T-helper 2 cell treated with Interferon-gamma antibody and Interleukin-4, amounts not matched to agents 100 ng/mL and 5 ng/mL, for 36 hours (primary cell): ENCODE data around the gene NME1. TPM values are rescaled to one million over a fixed set of nuclear protein-coding genes. Genes with fewer than 3 reads are reported as not detected.
"Not testable (repeated sequence)": the region's sequence is repeated elsewhere in the genome, so short reads cannot be mapped to it uniquely, and the experiment has no call there.

ENCODE experiments used
- intact Hi-C: fragments of 100-400 bp; cut with micrococcal nuclease; formaldehyde crosslinking; loops from one replicate; pipeline ENCODE4 v1.15.1; 2023
- total RNA-seq: library from RNA; stranded (reverse); gene quantifications from 2 replicates; pipeline ENCODE4 v1.2.3, GENCODE V29; 2022

The NME1 gene
- total RNA-seq, 1 donor from 2014 or later, result 197 TPM

DNA sequence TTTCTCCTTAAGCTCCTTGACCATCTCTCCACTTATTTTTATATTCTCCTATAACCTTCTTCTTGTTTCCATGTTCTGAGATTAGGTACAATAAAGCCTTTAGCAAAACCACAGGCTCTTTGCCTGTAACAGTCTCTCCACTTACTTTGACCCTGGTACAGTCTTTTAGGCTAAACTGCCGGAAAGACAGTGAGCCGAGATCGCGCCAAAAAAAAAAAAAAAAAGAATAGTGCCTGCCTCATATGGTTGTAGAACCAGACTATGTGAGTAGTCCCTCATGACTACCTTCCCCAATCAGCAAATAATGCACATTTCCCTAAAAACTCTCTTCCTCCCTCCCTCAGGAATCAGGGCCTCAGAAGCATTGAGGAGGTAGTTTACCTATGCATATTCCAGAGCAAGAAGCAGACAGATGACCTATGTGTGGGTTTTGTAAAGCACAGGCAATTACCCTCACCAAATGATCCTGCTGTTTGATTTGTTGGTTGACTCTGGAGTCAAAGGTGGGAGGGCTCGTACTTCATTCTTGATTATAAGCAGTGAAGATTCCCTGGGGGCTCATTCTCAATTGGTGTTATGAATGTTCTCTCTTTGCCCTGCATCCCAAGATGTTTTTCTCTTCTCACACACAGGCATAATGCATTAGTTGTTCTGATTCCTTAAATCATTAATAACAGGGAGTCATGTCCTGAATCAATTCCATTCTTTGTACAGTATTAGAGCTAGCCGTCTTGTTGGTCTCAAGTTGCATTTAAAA is 8.9 kb upstream of the NME1 start:
- intact Hi-C loops, result no loop called here

DNA sequence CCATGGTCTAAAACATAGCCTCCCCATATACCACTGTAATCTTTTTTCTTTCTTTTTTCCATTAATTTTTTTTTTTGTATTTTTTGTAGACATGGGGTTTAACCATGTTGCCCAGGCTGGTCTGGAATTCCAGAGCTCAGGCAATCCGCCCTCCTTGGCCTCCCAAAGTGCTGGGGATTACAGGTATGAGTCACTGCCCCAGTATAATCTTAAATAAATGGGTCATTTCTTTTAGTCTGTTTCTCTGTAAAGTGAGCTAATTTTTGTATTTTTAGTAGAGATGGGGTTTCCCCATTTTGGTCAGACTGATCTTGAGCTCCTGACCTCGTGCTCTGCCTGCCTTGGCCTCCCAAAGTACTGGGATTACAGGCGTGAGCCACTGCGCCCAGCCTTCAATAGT is 5.7 kb upstream of the NME1 start:
- intact Hi-C loops, result no loop called here

DNA sequence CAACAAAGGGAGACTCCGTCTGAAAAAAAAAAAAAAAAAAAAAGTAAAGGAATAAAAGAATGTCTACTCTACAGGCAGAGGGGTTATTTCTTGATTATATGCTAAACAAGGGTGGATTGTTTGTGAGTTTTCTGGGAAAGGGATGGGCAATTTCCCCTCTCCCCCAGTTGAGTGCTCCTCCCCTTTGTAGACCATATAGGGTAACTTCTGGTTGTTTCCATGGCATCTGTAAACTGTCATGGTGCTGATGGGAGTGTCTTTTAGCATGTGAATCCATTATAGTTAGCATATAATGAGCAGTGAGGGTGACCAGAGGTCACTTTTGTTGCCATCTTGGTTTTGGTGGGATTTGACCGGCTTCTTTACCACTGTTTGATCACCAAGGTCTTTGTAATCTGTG is 4.2 kb upstream of the NME1 start:
- intact Hi-C loops, result no loop called here

DNA sequence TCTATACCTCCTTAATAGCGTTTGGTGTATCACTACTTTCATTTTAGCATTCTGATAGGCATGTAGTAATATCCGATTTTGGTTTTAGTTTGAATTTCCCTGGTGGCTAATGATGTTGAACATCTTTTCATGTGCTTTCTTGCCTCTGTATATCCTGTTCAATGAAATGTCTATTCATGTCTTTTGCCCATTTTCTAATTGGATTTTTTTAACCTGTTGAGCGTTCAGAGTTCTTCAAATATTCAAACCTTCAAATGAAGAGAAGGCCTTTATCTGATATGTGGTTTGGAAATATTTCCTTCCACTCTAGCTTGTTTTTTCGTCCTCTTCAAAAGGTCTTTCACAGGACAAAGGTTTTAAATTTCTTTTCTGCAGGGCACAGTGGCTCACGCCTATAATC is 2.4 kb upstream of the NME1 start:
- intact Hi-C loops, result loop anchor here (5.0 to 10.0 kb wide), 3 partner anchors 116 to 369 kb away; partner anchors contain the start of gene TOB1

DNA sequence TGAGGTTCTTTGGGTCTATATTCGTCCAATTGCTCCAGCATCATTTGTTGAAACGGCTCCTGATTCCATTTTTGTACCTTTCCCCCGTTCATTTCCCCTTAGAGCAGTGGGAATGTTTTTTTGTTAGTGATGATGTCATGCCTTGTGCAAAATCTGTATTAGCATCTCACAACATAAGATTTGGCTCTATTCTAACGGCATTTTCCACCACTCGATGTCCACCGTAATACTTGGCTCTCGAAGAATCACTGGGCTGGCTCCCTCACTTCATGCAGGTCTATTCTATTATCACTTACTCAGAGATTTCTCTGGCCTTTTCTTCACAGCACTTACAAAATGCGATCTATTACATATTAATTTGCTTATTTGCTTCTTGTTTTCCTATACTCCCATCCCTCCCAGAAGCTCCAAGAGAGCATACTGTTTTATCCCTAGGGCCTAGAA is 571 bp upstream of the NME1 start:
- intact Hi-C loops, result loop anchor here (1.0 to 10.0 kb wide), 8 partner anchors 14 to 445 kb away; partner anchors contain the start of genes ANKRD40, MBTD1, NME2 and TOB1

DNA sequence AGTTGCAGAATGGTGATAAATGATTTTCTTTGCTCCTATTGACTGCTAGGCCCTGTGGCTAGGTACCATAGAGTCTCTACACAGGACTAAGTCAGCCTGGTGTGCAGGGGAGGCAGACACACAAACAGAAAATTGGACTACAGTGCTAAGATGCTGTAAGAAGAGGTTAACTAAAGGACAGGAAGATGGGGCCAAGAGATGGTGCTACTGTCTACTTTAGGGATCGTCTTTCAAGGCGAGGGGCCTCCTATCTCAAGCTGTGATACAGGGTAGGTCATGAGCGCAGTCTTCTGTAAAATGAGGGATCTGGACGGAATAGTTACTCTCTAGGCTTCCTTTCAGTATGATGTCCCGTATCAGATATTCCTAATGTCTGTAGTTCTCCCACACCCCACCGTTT is 817 bp downstream of the NME1 start:
- intact Hi-C loops, result loop anchor here (5.0 to 10.0 kb wide), 3 partner anchors 119 to 372 kb away; partner anchors contain the start of gene TOB1

DNA sequence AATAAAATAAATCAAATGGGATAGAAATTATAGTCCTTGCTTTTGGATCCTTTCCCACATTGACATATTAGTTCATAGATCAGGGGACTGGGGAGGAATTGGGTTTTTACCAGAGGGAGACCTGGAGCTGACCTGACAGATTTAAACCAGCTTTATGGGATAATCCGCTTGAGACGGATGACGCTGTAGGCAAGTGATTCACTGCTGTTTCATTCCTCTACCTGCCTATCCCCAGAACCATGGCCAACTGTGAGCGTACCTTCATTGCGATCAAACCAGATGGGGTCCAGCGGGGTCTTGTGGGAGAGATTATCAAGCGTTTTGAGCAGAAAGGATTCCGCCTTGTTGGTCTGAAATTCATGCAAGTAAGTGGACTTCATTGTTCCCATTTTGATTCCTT is 2.1 kb downstream of the NME1 start:
- intact Hi-C loops, result loop anchor here (10.0 kb wide), 2 partner anchors 121 to 291 kb away; partner anchors contain the start of gene TOB1

DNA sequence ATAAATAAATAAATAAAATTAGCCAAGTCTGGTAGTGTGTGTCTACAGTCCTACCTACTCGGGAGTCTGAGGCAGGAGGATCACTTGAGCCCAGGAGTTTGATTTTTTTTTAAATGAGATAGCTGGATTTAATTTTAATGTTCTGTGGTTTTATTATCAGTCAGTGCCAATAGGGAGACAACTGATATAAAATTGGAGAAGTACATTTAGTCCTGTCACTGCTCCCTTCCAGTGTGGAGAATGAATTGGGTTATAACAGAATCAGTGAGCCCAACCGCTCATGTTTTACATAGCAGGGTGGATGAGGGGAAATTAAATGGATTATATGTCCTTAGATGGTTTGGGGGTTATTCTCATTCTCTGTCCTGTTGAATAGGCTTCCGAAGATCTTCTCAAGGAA is 6.2 kb downstream of the NME1 start:
- intact Hi-C loops, result loop anchor here (10.0 kb wide), 2 partner anchors 125 to 295 kb away; partner anchors contain the start of gene TOB1

DNA sequence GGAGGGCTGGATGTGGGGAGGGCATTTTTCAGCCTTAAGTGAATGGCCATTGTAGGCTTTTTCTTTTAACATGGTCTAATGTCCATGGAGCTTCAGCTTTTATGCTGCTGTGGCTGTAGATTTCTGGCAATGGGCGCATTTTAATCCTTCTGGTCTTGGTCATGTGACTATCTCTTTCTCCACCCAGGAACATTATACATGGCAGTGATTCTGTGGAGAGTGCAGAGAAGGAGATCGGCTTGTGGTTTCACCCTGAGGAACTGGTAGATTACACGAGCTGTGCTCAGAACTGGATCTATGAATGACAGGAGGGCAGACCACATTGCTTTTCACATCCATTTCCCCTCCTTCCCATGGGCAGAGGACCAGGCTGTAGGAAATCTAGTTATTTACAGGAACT is 8.2 kb downstream of the NME1 start:
- intact Hi-C loops, result no loop called here

DNA sequence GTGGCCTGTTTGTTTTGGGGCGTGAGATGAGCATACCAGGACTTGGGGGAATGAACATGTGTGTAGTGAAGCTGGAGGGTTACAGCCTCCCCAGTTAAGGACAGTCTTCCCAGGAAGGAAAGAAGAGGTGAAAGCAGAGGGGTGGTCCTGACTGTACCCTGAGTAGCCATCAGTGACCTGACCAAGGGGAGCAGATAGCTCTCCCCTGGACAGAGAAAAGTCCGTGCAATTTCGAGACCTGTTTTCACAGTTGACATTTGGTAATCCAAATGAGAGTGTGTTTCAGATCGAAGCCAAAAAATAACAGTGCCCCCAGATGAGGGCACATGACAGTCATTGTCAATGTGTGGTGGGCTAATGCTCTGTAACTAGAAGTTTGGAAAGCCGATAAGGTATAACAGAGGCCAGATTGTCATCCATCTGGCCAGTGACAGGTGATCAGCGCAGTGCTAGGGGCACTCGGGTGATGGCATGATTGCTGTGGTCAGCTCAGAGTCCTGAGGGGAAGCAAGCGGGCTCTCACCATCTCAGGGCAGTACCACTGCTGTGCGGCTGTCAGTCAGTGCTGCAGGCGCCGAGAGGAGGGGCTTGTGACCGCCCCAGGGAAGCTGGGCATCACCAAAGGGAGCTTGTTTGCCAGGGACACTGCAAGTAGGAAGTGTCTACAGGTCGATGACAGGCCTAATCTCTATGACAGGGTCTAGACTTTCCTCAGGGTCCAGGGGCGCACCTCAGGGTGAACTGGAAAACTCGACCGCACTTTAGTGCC is 11.7 kb downstream of the NME1 start:
- intact Hi-C loops, result no loop called here

DNA sequence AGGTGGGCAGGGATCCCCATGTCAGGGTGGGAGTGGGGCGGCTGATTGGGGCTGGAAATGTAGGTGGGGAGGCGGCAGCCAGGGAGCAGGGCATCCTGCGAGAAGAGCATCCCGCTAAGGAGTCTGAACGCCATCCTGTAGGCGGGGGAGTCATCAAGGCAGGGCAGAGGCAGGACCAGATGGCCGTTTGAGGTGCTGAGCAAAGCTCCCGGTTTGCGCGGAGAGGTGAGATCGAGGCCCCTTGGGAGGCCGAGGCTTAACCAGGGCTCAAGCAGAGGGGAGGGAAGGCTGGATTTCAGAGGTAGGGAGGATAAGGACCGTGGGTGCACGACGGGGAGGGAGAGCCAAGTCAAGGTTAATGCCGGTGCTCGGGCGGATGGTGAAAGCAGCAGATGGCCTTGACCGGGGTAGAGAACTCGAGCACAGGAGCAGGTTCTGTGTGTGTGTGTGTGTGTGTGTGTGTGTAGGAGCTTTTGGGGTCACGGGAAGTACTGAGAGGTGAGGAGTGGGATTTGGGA is 12.4 kb downstream of the NME1 start:
- intact Hi-C loops, result loop anchor here (1.0 kb wide), 3 partner anchors 12 to 95 kb away; partner anchors contain the start of genes MBTD1, NME1 and UTP18

DNA sequence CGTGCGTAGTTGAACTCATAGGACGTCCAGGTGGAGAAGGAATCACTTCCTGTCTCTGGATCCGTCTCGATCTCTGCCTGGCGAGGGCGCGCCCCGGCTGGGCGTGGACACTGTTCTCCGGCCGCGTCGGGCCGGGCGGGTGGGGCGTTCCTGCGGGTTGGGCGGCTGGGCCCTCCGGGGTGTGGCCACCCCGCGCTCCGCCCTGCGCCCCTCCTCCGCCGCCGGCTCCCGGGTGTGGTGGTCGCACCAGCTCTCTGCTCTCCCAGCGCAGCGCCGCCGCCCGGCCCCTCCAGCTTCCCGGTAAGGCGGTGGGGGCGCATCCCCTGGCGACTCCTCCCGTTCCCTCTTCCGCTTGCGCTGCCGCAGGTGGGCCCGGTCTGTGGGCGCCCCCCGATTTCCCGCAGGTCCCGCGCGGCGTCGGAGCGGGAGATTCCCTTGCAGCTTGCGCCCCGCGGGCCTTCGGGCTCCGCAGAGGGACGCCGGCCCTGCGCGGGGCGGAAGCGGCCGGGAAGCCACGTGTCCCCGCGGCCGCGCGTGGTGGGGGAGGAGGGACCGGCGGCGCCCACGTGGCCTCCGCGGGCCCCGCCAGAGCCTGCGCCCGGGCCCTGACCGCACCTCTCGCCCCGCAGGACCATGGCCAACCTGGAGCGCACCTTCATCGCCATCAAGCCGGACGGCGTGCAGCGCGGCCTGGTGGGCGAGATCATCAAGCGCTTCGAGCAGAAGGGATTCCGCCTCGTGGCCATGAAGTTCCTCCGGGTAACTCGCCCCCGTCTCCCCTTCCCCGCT is 13.0 kb downstream of the NME1 start, which contains the start of gene NME2:
Gene NME2, plus strand, starts transcription at position 214 of the 789 bp plus-strand sequence. Its CDS starts 420 bp downstream, at position 634.
- intact Hi-C loops, result loop anchor here (1.0 kb wide), 3 partner anchors 13 to 94 kb away; partner anchors contain the start of genes MBTD1, NME1 and UTP18

DNA sequence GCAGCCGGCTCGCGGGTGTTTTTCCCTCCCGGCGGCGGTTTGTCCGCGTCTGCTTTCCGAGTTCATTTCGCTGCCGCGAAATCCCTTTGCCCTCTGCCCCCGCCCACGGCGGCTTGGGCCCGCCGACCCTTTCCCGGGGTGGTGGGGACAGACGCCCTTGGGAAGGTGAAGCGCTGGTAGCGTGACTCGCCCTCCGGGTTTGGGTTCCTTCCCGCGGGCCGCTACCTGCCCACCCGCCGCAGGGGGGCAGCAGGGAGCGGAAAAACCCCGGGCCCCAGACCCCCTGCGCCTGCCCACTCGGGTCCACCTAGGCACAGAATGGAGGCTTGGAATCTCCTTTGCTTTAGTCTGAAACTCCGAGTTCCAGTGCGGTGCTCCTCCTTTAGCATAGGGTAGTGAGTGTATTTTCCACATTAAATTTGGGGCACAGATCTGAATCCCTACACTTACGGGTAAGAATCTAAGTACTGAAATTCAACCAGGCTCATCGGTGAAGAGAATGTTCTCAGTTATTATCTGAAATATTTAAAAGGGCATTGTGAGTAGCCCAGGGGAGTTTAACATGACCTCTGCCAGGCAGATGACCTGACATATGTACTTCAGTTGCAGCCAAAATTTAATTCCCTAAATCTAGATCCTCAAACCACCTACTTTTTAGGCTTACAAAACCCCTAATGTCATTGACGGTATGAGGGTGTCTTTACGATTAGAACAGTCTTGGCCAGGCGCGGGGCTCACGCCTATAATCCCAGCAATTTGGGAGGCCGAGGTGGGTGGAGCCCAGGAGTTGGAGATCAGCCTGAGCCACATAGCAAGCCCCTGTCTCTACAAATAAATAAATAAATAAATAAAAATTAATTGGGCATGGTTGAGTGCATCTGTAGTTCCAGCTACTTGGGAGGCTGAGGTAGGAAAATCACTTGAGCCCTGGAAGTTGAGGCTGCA is 13.9 kb downstream of the NME1 start:
- intact Hi-C loops, result loop anchor here (1.0 kb wide), 3 partner anchors 14 to 93 kb away; partner anchors contain the start of genes MBTD1, NME1 and UTP18

DNA sequence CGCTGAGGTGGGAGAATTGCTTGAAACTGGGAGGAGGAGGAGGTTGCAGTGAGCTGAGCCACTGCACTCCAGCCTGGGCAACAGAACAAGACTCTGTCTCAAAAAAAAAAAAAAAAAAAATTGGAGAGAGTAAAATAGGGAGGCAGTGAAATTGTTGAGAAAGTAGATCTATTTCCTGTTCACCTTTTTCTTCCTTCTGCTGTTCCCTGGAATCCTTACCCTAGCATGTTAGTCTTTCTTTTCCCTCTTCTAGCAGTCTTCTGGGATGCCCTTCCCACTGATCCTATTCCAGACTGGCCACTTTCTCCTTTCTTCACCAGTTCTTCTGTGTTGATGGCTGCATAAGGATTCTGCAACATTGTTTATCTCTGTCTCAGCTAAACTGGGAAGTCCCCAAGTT is 16.0 kb downstream of the NME1 start:
- intact Hi-C loops, result no loop called here

DNA sequence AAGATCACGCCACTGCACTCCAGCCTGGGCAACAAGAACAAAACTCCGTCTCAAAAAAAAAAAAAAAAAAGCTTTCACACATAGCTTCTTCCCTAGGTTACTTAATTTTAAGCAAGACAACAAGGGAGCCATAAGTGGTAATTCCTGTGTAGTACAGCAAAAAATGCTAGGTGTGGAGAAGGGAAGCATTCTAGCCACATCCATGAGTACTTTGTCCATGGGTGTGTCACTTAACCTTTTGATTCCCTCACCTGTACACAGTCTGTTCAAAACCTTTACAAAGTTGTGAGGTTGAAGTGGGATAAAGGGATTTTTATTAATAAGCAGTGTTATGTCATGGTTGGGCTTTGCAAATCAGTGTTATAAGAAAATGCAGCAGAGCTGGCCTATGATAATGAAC is 17.4 kb downstream of the NME1 start:
- intact Hi-C loops, result no loop called here

DNA sequence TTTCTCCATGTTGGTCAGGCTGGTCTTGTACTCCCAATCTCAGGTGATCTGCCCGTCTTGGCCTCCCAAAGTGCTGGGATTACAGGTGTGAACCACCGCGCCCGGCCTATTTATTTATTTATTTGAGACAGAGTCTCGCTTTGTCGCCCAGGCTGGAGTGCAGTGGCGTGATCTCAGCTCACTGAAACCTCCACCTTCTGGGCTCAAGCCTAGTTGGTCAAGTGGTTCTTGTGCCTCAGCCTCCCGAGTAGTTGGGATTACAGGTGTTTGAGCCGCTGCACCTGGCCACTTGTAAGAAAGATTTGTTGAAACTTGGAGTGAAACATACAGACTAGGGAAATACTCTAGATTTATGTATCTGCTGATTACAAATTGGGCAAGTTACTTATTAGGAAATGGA is 18.7 kb downstream of the NME1 start:
- intact Hi-C loops, result not testable (repeated sequence)

DNA sequence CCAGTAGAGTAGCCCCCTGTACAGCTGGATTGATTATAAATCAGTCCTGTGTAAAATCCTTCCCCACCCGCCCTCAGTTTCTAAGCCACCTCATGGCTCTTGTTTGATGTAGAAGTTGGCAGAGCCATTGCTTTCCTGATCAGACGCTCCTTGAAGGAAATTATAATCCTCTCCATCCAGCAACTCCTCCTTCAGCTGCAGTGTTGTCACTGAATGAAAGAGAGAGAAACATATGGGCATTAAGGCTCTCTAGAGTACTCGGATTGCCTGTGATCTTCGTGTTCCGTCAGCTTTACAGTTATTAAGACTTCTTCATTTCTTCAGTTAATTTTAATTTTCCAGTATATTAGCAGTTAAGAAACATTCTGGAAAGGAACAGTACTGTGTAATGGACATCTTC is 27.1 kb downstream of the NME1 start:
- intact Hi-C loops, result no loop called here

DNA sequence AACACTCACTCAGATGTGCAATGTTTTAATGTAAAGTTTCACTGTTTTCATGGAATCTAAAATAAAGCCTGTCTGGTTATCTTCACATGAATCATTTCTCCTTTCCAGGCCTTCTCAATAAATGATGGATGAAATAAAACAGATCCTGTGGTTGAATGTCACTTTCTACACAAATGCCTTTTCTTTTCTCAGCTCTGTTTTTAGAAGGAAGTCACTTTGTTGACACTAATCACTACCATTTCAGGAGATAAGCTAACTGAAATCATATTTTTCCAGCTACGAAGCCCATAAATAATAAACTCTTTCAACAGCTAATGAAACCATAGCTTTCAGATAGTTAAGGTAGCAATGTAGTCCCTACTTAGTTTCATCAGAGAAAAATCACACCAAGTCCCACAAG is 30.8 kb downstream of the NME1 start:
- intact Hi-C loops, result no loop called here

DNA sequence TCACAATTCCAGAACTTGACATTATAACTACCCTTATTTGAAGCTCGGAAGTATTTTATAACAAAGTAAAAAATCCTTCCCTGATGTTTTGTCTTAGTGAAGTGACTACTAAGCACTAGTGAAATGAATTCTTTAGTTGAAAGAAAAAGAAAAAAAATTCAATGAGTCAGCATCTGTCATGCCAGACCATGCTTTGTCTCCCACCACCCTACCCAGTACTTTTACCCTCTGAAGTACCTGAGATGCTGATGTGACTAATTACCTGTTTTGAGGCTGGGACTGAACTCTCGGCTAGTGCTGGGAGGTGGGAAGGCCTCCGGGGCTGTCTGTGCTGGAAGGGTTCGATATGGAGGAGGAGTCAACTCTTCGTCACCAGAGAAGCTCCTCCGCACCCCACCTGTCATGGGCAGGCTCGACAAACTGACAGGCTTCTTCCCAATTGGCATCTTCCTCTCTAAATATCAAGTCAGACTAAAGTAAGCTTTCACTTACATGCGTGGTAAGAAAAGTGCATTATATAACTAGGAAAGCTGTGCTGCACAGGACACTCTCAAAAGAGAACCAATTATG is 32.5 kb downstream of the NME1 start:
- intact Hi-C loops, result no loop called here
